Activated CD8-positive, alpha-beta memory T cell treated with anti-CD3 and anti-CD28 coated beads, Interleukin-2, amount 50 U/mL, for 24 hours (primary cell): Measurements from ENCODE around the gene CRYGD.

Experiments used
- DNase-seq: peaks from one replicate; pipeline ENCODE4 v3.0.0-alpha.2; 2020; ENCODE audit errors: extremely low read depth

The CRYGD gene

DNA sequence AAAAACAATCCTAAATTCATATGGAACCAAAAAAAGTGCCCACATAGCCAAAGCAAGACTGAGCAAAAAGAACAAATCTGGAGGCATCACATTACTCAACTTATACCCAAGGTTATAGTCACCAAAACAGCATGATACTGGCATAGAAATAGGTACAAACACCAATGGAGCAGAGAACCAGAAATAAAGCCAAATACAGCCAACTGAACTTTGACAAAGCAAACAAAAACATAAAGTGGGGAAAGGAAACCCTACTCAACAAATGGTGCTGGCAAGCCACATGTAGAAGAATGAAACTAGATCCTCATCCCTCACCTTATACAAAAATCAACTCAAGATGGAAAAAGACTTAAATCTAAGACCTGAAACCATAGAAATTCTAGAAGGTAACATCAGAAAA is 40.5 kb downstream of the CRYGD start:
- no peak for DNase-seq

DNA sequence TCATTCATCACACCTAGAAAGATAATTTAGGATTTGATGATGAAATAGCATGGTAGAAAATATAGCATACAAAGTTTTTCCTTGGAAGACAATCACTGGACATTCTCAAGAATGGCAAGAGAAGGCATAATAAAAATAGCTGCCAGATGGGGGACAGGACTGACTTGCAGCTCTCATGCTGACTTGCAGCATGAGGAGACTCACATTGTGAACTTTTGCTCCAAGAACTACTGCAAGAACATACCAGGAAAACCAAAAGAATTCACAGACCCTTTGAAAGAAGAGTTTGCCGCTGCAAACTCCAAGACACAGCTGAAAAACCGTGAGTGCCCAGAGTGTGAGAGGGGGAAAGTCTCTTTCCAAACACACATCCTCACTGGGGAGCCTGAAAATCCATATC is 47.0 kb downstream of the CRYGD start:
- no peak for DNase-seq

DNA sequence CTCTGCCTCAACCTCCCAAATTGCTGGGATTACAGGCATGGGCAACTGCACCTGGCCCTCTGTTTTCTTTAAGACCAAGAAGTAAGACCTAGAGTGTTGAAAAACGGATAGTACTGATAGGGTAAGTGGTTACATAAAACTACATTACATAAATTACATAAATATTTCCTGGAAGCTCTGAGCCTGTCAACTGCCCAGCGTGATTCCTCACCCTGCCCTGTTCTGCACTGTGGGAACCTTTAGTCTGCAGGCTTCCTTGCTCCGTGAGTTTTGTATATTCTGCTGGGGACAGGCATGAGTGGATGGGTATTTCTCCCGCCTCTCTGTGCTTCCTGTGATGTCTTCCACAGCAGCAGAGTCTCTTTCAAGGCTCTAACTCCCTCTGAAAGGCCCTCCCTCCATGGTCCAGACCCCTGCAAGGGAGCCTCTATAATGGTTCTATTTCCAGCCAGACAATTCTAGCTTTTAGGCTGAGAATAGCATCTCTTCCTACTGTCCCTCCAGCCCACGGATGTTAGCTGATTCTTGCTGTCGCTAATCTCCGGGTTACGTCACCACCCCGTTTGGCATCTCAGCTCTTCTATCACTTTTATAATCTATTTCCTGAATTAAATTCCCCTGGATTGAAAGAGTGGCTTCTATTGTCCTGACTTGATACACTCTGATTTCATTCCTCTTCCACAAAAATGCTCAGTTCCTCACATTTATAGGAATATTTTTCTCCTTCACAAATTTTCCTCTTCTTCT is 49.5 kb downstream of the CRYGD start:
- no peak for DNase-seq

DNA sequence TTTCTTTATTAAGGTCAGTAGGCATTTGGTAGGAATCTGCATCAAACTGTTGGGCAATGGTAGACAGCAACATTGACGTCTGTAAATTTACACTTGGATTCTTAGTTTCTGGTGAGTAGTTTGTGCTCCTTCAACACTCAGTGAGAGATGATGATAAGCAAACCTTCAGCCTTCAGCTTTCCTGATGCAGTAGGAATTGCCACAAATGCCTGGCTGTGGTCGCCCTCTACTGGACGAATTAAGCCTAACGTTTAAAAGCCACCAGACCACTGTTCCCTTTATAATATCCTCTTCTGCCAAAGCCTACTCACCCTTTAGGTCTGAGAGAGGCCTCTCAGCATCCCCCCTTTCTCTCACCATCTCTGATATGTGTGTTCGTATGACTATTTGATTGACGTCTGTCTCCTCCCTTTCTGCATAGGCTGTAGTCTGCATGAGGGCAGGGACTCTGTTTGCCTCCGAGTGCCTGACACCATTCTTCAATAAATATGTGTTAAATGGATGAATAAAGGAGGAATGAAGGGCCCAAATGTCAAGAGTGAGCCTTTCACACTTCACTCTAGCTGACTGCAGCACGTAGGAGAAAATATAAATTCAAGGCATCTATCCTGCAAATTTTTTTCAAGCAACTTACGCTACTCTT is 52.0 kb downstream of the CRYGD start:
- DNase-seq = no peak
